B cell (primary cell): ENCODE results near the gene MAP2K7. TPM values are rescaled to one million over a fixed set of nuclear protein-coding genes. Genes with fewer than 3 reads are reported as not detected.

ENCODE experiments used
- ATAC-seq: fragments of 200-7000 bp; cut with Tn5 transposase; one replicate; pipeline ENCODE4 v1.10.0; 2021; ENCODE audit warnings: low read depth, mild to moderate bottlenecking, moderate number of reproducible peaks, moderate library complexity
- CTCF ChIA-PET: fragments of 350-600 bp; sonication (Branson Sonifier 250); formaldehyde crosslinking; loops from one replicate; lab custom pipeline; 2021; ENCODE audit warnings: antibody characterized with exemption, inconsistent platforms; lab: Charles Lee
- POLR2A ChIA-PET: fragments of 350-600 bp; sonication (Branson Sonifier 250); formaldehyde crosslinking; loops from one replicate; lab custom pipeline; 2021; ENCODE audit warnings: antibody characterized with exemption; lab: Charles Lee
- DNase-seq: peaks from one replicate; pipeline ENCODE4 v3.0.0; 2013
- H2AFZ ChIP-seq: 2 replicates; pipeline ENCODE4 v1.6.1; 2012; ENCODE audit warnings: mild to moderate bottlenecking, low read depth, low read length; ENCODE audit not compliant: insufficient read depth, poor library complexity, severe bottlenecking
- H3K27ac ChIP-seq, 2 donors: 1 replicate in 1 of 2; 2 replicates in 1 of 2; pipeline ENCODE4 v1.5.1; 2012 to 2013; ENCODE audit warnings: low read length in 2 of 2, mild to moderate bottlenecking in 2 of 2, moderate library complexity in 1 of 2
- H3K27me3 ChIP-seq, 4 experiments: fragments of 200-600 bp in 1 of 4; sonication (generic) in 1 of 4; replicated peaks in 1 of 4; 1 replicate in 2 of 4; 2 replicates in 2 of 4; pipeline versions ENCODE4 v1.6.1 to v1.7.0; 2013 to 2016; ENCODE audit warnings: low read length in 3 of 4, mild to moderate bottlenecking in 2 of 4, mixed read lengths in 1 of 4, moderate library complexity in 1 of 4; ENCODE audit not compliant: insufficient read depth in 4 of 4, control insufficient read depth in 3 of 4; ENCODE audit errors: control extremely low read depth in 1 of 4
- H3K36me3 ChIP-seq, 2 experiments: replicated peaks in 1 of 2; 1 replicate in 1 of 2; 2 replicates in 1 of 2; pipeline versions ENCODE4 v1.6.1 to v1.7.1; 2013; ENCODE audit warnings: low read length in 1 of 2; ENCODE audit not compliant: insufficient read depth in 2 of 2, control insufficient read depth in 1 of 2; ENCODE audit errors: control extremely low read depth in 1 of 2, extremely low read depth in 1 of 2
- H3K4me1 ChIP-seq, 2 donors: fragments of 200-600 bp in 1 of 2; sonication (generic) in 1 of 2; 1 replicate in 1 of 2; 2 replicates in 1 of 2; pipeline versions ENCODE4 v1.5.1 to v1.6.1; 2013 to 2017; ENCODE audit warnings: low read length in 2 of 2; ENCODE audit not compliant: control insufficient read depth in 2 of 2, insufficient read depth in 2 of 2
- H3K4me2 ChIP-seq: replicated peaks from 2 replicates; pipeline ENCODE3; 2012; ENCODE audit warnings: mild to moderate bottlenecking, low read depth, low read length; ENCODE audit not compliant: poor library complexity, severe bottlenecking
- H3K4me3 ChIP-seq, 5 experiments: fragments of 200-600 bp in 1 of 5; sonication (generic) in 1 of 5; 1 replicate in 3 of 5; 2 replicates in 2 of 5; pipeline versions ENCODE4 v1.5.1 to v1.7.0; 2011 to 2016; ENCODE audit warnings: low read length in 4 of 5, mild to moderate bottlenecking in 4 of 5, low read depth in 2 of 5, control low read depth in 1 of 5, moderate library complexity in 1 of 5; ENCODE audit not compliant: insufficient read depth in 1 of 5; ENCODE audit errors: control extremely low read depth in 1 of 5, extremely low read depth in 1 of 5
- H3K79me2 ChIP-seq: fragments of 200-600 bp; sonication (generic); one replicate; pipeline ENCODE4 v1.6.0; 2016; ENCODE audit warnings: low read length; ENCODE audit not compliant: control insufficient read depth, insufficient read depth
- H3K9ac ChIP-seq: fragments of 200-600 bp; sonication (generic); 2 replicates; pipeline ENCODE4 v1.6.1; 2017; ENCODE audit warnings: mild to moderate bottlenecking, low read length, moderate library complexity
- H3K9me3 ChIP-seq, 3 donors: one replicate each; pipeline versions ENCODE4 v1.6.1 to v1.7.1; 2013; ENCODE audit warnings: low read length in 2 of 3; ENCODE audit not compliant: control insufficient read depth in 2 of 3, insufficient read depth in 1 of 3; ENCODE audit errors: control extremely low read depth in 1 of 3
- H4K20me1 ChIP-seq: 2 replicates; pipeline ENCODE4 v1.6.0; 2012; ENCODE audit warnings: mild to moderate bottlenecking, low read length; ENCODE audit not compliant: insufficient read depth, control insufficient read depth, poor library complexity, severe bottlenecking
- H3K27ac Mint-ChIP-seq: one replicate; pipeline ENCODE4 v1.8.0; 2021; ENCODE audit warnings: mixed read lengths
- H3K27me3 Mint-ChIP-seq: one replicate; pipeline ENCODE4 v1.8.0; 2021; ENCODE audit warnings: mixed read lengths
- H3K4me1 Mint-ChIP-seq: one replicate; pipeline ENCODE4 v1.8.0; 2021; ENCODE audit warnings: mixed read lengths
- H3K4me3 Mint-ChIP-seq: one replicate; pipeline ENCODE4 v1.8.0; 2021; ENCODE audit warnings: mixed read lengths
- H3K9me3 Mint-ChIP-seq: one replicate; pipeline ENCODE4 v1.8.0; 2022; ENCODE audit warnings: mixed read lengths; ENCODE audit not compliant: insufficient read depth
- EZH2 ChIP-seq: IDR thresholded peaks from 2 replicates; pipeline ENCODE4 v1.6.1; 2012; ENCODE audit warnings: borderline replicate concordance, low read depth, mild to moderate bottlenecking, moderate library complexity, low read length; ENCODE audit not compliant: insufficient read depth, poor library complexity, severe bottlenecking
- WGBS: methylation state at CpG from one replicate; pipeline ENCODE4 v1.1.5; 2013; ENCODE audit warnings: missing lambda C conversion rate; ENCODE audit not compliant: insufficient coverage; 5-methylcytosine and 5-hydroxymethylcytosine counted together
- intact Hi-C: fragments of 100-400 bp; cut with micrococcal nuclease; formaldehyde crosslinking; loops from one replicate; pipeline ENCODE4 v1.10.0; 2022
- polyA plus RNA-seq: library from polyadenylated mRNA; depleted of rRNA; stranded (reverse); fragments of >200 nt; gene quantifications from 2 replicates; pipeline ENCODE4 v1.2.3, GENCODE V29; 2012
- total RNA-seq, 2 donors: library from RNA; stranded (reverse); fragments of 120-200 nt in 1 of 2; gene quantifications; 1 replicate in 1 of 2; 2 replicates in 1 of 2; pipeline versions ENCODE4 v1.2.3 to v1.2.4, GENCODE V29; 2013 to 2022
- TF ChIP-seq, protein P1 (sequence below): fragments of 200-600 bp; IDR thresholded peaks from one replicate; pipeline ENCODE4 v1.8.0; 2022; ENCODE audit warnings: antibody characterized with exemption, mild to moderate bottlenecking

Gene MAP2K7
- total and polyA plus RNA-seq, 2 donors (not counting 1 experiment from before 2014, with no cell fraction given) = 56.0 to 71.9 TPM

DNA sequence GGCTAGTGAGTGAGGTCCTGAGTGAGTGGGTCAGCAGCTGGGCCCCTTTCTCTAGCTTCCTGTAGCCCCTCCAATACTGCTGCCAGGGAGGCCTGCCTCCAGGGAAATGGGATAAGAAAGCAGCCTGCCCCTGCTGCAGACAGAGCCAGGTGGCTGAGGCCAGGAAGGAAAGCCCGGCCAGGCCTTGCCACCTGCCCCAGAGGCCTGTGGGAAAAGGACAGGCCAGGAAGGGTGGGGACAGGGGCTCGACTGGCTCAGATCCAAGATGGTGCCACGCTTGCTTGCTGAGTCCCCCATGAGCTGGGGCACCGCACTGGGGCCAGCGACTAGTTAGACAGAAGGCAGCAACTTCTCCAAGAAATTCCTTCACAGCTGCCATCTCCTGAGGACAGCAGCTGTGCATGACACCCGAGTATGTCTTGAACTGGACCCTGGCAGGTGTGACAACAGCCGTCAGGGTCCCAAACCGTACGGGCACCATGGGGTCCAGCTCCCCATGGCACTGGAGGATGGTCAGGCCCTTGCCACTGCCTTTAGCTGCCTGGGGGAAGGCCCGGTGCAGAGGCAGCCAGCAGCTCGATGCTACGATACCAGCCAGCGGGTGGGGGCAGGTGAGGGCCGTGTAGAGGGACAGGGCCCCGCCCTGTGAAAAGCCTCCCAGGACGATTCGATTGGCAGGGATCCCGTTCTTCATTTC, 24.4 kb upstream of the MAP2K7 start:
- POLR2A ChIA-PET = no interaction called here
- 85% methylated on average over 17 of the region's 18 CpGs for WGBS
- no peak overlapping the region for H3K27ac Mint-ChIP-seq

DNA sequence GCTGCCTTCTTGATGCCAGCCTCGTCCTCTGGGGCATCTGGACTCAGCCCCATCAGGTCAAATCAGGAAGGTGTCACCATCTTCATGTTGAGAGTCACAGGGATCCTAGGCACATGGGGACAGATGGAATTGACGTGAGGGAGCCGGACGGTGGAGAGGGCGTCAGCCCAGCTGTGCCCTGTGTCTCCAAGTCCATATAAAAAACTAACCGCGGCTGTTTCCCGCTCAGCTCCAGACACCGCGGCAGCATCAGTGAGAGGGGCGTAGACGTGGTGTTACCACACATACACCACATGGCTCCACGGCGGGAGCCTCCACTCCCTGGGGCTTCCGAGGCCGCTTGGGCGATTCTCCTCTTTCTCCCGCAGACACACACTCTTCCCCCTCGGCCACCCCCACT, 23.8 kb upstream of the MAP2K7 start:
- ATAC-seq = no peak
- no peak overlapping the region for H3K27ac ChIP-seq
- DNase-seq = no peak
- H3K4me1 ChIP-seq = peaks cover 1 to 2% of the 10 kb centered on the region in 2 donors
- H3K9me3 Mint-ChIP-seq = no peaks in the 10 kb centered on the region
- H3K4me1 Mint-ChIP-seq = no peaks in the 10 kb centered on the region
- WGBS = 93% methylated on average over 14 of the region's 19 CpGs
- H2AFZ ChIP-seq = no peak overlapping the region
- H3K27me3 Mint-ChIP-seq = peaks cover 7% of the 10 kb centered on the region
- H4K20me1 ChIP-seq = no peaks in the 10 kb centered on the region
- peaks cover 0 to 3% (median under 1%) of the 10 kb centered on the region in 4 experiments for H3K27me3 ChIP-seq
- ChIA-PET CTCF (no interaction called here), POLR2A (no interaction called here)
- no peak overlapping the region for H3K4me3 Mint-ChIP-seq
- H3K27ac Mint-ChIP-seq = no peak overlapping the region
- intact Hi-C loops = no loop called here
- H3K79me2 ChIP-seq = no peaks in the 10 kb centered on the region
- H3K36me3 ChIP-seq = no peaks in the 10 kb centered on the region
- no peak overlapping the region for H3K4me3 ChIP-seq
- no peak overlapping the region for H3K4me2 ChIP-seq
- peaks cover 0 to 7% (median 0%) of the 10 kb centered on the region in 3 donors for H3K9me3 ChIP-seq
- H3K9ac ChIP-seq = no peak overlapping the region
- TF ChIP-seq, protein P1, sequence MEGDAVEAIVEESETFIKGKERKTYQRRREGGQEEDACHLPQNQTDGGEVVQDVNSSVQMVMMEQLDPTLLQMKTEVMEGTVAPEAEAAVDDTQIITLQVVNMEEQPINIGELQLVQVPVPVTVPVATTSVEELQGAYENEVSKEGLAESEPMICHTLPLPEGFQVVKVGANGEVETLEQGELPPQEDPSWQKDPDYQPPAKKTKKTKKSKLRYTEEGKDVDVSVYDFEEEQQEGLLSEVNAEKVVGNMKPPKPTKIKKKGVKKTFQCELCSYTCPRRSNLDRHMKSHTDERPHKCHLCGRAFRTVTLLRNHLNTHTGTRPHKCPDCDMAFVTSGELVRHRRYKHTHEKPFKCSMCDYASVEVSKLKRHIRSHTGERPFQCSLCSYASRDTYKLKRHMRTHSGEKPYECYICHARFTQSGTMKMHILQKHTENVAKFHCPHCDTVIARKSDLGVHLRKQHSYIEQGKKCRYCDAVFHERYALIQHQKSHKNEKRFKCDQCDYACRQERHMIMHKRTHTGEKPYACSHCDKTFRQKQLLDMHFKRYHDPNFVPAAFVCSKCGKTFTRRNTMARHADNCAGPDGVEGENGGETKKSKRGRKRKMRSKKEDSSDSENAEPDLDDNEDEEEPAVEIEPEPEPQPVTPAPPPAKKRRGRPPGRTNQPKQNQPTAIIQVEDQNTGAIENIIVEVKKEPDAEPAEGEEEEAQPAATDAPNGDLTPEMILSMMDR = no peak
- TF ChIP-seq EZH2 = no peak

More for the DNA sequence above, 24.4 kb upstream of the MAP2K7 start:
- Histone ChIP-seq H3K4me1 (peaks cover 6 to 7% of the 10 kb centered on the region in 2 donors), H3K9me3 (peaks cover 0 to 11% (median 0%) of the 10 kb centered on the region in 3 donors), H2AFZ (no peak overlapping the region), H3K27ac (no peak overlapping the region), H3K9ac (no peak overlapping the region), H3K79me2 (no peaks in the 10 kb centered on the region), H3K4me3 (no peak overlapping the region), H3K36me3 (no peaks in the 10 kb centered on the region), H3K4me2 (no peak overlapping the region), H3K27me3 (peaks cover 0 to 8% (median 3%) of the 10 kb centered on the region in 4 experiments), H4K20me1 (no peaks in the 10 kb centered on the region)
- TF ChIP-seq, protein P1 = no peak
- TF ChIP-seq EZH2 = no peak
- no peak for ATAC-seq
- intact Hi-C loops = no loop called here
- H3K4me3 Mint-ChIP-seq = no peak overlapping the region
- CTCF ChIA-PET = no interaction called here
- H3K4me1 Mint-ChIP-seq = no peaks in the 10 kb centered on the region
- no peak for DNase-seq
- H3K9me3 Mint-ChIP-seq = no peaks in the 10 kb centered on the region
- H3K27me3 Mint-ChIP-seq = peaks cover 7% of the 10 kb centered on the region
